Loucy (cell line): ENCODE results near the gene CFAP58.

ENCODE experiments used
- EZH2phosphoT487 ChIP-seq: fragments of 200-600 bp; IDR thresholded peaks from 2 replicates; pipeline ENCODE4 v1.6.1; 2018; ENCODE audit warnings: antibody characterized with exemption, mild to moderate bottlenecking, moderate library complexity, borderline replicate concordance
- TF ChIP-seq, protein P1 (sequence below): fragments of 200-600 bp; sonication (generic); conservative IDR thresholded peaks from 2 replicates; pipeline ENCODE4 v1.5.1; 2014; ENCODE audit warnings: mild to moderate bottlenecking, antibody characterized with exemption, low read length

GRCh38 chr10:104478380-104478779 lies 124.7 kb downstream of the CFAP58 start:
- TF ChIP-seq, protein P1, sequence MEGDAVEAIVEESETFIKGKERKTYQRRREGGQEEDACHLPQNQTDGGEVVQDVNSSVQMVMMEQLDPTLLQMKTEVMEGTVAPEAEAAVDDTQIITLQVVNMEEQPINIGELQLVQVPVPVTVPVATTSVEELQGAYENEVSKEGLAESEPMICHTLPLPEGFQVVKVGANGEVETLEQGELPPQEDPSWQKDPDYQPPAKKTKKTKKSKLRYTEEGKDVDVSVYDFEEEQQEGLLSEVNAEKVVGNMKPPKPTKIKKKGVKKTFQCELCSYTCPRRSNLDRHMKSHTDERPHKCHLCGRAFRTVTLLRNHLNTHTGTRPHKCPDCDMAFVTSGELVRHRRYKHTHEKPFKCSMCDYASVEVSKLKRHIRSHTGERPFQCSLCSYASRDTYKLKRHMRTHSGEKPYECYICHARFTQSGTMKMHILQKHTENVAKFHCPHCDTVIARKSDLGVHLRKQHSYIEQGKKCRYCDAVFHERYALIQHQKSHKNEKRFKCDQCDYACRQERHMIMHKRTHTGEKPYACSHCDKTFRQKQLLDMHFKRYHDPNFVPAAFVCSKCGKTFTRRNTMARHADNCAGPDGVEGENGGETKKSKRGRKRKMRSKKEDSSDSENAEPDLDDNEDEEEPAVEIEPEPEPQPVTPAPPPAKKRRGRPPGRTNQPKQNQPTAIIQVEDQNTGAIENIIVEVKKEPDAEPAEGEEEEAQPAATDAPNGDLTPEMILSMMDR = no peak
- no peak for TF ChIP-seq EZH2phosphoT487
